Left lobe of liver (tissue), 2 donors: ENCODE data around the gene APAF1. TPM values are rescaled to one million over a fixed set of nuclear protein-coding genes. Genes with fewer than 3 reads are reported as not detected.

ENCODE experiments used
- ATAC-seq: fragments of 200-7000 bp; cut with Tn5 transposase; one replicate; pipeline ENCODE4 v1.9.1; 2020; ENCODE audit warnings: mild to moderate bottlenecking, moderate library complexity
- DNase-seq: peaks from one replicate; pipeline ENCODE4 v3.0.0-alpha.2; 2020; ENCODE audit warnings: low spot score
- total RNA-seq: library from RNA; stranded (reverse); gene quantifications from one replicate; pipeline ENCODE4 v1.2.1, GENCODE V29; 2021
- donor health status: DM: no; HTN: no; CAD: no; lungs with moderate emphysema.
- donor health status: DM: no; HTN: yes; CAD: no.

APAF1 gene
- total RNA-seq, 1 donor from 2014 or later: 5.3 TPM

GRCh38 chr12:98669751-98670150 is 24.7 kb downstream of the APAF1 start:
- DNase-seq (no peak), ATAC-seq (no peak)

GRCh38 chr12:98671459-98671858 is 26.4 kb downstream of the APAF1 start:
- no peak for DNase-seq
- peak; percentile 77 for ATAC-seq

GRCh38 chr12:98674841-98675240 is 29.8 kb downstream of the APAF1 start:
- DNase-seq (no peak), ATAC-seq (no peak)

GRCh38 chr12:98678236-98678945 is 33.3 kb downstream of the APAF1 start:
- no peak for DNase-seq
- ATAC-seq: no peak

- DNase-seq (no peak), ATAC-seq (no peak)
Observed at GRCh38 chr12:98678946-98679610, 34.0 kb downstream of the APAF1 start.

GRCh38 chr12:98679611-98680005 is 34.5 kb downstream of the APAF1 start:
- no peak for DNase-seq

GRCh38 chr12:98684199-98684598 is 39.1 kb downstream of the APAF1 start:
- DNase-seq (no peak), ATAC-seq (no peak)

More at GRCh38 chr12:98679611-98680005, 34.5 kb downstream of the APAF1 start:
- no peak for ATAC-seq

- DNase-seq: no peak
- ATAC-seq: peak; percentile 59
Observed at GRCh38 chr12:98686603-98687002, 41.5 kb downstream of the APAF1 start.

GRCh38 chr12:98691351-98691750 is 46.3 kb downstream of the APAF1 start:
- no peak for DNase-seq

GRCh38 chr12:98696036-98696646 is 51.1 kb downstream of the APAF1 start:
- no peak for ATAC-seq
- DNase-seq: no peak

More at GRCh38 chr12:98691351-98691750, 46.3 kb downstream of the APAF1 start:
- no peak for ATAC-seq

GRCh38 chr12:98697209-98697608 is 52.1 kb downstream of the APAF1 start:
- ATAC-seq (no peak), DNase-seq (no peak)

GRCh38 chr12:98698603-98699463 is 53.7 kb downstream of the APAF1 start:
- DNase-seq (peak; percentile 73), ATAC-seq (peak; percentile 100)

- DNase-seq: no peak
- no peak for ATAC-seq
Observed at GRCh38 chr12:98699586-98699985, 54.5 kb downstream of the APAF1 start.

- DNase-seq (no peak), ATAC-seq (no peak)
Observed at GRCh38 chr12:98701166-98701565, 56.1 kb downstream of the APAF1 start.

- DNase-seq (no peak), ATAC-seq (no peak)
Observed at GRCh38 chr12:98709022-98709421, 63.9 kb downstream of the APAF1 start.

- no peak for ATAC-seq
- DNase-seq: no peak
Observed at GRCh38 chr12:98714426-98714825, 69.3 kb downstream of the APAF1 start.

- no peak for DNase-seq
- ATAC-seq: no peak
Observed at GRCh38 chr12:98719515-98720504, 74.7 kb downstream of the APAF1 start.

- ATAC-seq: no peak
- no peak for DNase-seq
Observed at GRCh38 chr12:98721204-98721702, 76.2 kb downstream of the APAF1 start.

- no peak for DNase-seq
- no peak for ATAC-seq
Observed at GRCh38 chr12:98724384-98725155, 79.5 kb downstream of the APAF1 start.
